Activated T-cell treated with anti-CD3 and anti-CD28 coated beads, Interleukin-2, amount 50 U/mL, for 72 hours (primary cell): Measurements from ENCODE around the gene UBP1. TPM values are rescaled to one million over a fixed set of nuclear protein-coding genes. Genes with fewer than 3 reads are reported as not detected.
A peak's percentile ranks its signal among the peaks of the same experiment; 100 is the strongest.
"Not testable (repeated sequence)": the region's sequence is repeated elsewhere in the genome, so short reads cannot be mapped to it uniquely, and the experiment has no call there.

ENCODE experiments used
- ATAC-seq, 2 donors: fragments of 150-1000 bp; cut with Tn5 transposase; replicated peaks in 1 of 2; 2 replicates each; pipeline ENCODE4 v1.10.0; 2021; ENCODE audit warnings: moderate library complexity in 2 of 2, mild to moderate bottlenecking in 1 of 2
- DNase-seq, 2 donors: peaks; one replicate each; pipeline ENCODE4 v3.0.0; 2021 to 2022; ENCODE audit warnings: mixed read lengths in 1 of 2
- H3K27ac Mint-ChIP-seq: one replicate; pipeline ENCODE4 v1.8.0; 2022; ENCODE audit warnings: mild to moderate bottlenecking, moderate library complexity, mixed read lengths
- H3K27me3 Mint-ChIP-seq: one replicate; pipeline ENCODE4 v1.8.0; 2022; ENCODE audit warnings: low read depth, mixed read lengths
- H3K36me3 Mint-ChIP-seq, 2 donors: one replicate each; pipeline ENCODE4 v1.8.0; 2022; ENCODE audit warnings: mixed read lengths in 2 of 2, mild to moderate bottlenecking in 1 of 2; ENCODE audit not compliant: insufficient read depth in 2 of 2
- H3K4me1 Mint-ChIP-seq: one replicate; pipeline ENCODE4 v1.8.0; 2022; ENCODE audit warnings: low read depth, mixed read lengths
- H3K4me3 Mint-ChIP-seq, 2 donors: one replicate each; pipeline ENCODE4 v1.8.0; 2022; ENCODE audit warnings: mild to moderate bottlenecking in 2 of 2, mixed read lengths in 2 of 2, moderate library complexity in 2 of 2
- H3K9me3 Mint-ChIP-seq, 2 donors: one replicate each; pipeline ENCODE4 v1.8.0; 2022; ENCODE audit warnings: mixed read lengths in 2 of 2
- total RNA-seq, 2 donors: library from RNA; stranded (reverse); gene quantifications; one replicate each; pipeline ENCODE4 v1.2.3, GENCODE V29; 2022

UBP1 gene
- total RNA-seq, 2 donors from 2014 or later: 59.6 to 64.6 TPM

DNA sequence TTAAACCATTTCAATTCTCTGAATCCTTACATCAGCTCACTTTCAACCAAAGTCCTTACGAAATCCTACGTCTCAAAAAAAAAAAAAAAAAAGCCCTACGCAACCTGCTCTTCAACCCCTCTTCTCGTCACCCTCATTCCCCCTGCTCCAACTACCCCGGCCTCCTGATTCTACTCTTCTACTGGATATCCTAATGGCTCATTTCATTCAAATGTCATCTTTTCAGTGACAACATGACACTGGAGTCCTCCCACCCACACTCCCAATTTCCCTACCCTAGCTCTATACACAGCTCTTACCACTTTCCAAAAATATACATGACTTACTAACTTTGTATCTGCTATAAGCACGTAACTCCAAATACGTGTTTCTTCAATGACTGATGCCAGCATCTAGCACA, 11.5 kb downstream of the UBP1 start:
- Mint-ChIP-seq H3K4me1 (peaks cover 76% of the 10 kb centered on the region), H3K27ac (peak overlapping the region; percentile 86), H3K4me3 (no peak overlapping the region), H3K27me3 (no peaks in the 10 kb centered on the region), H3K36me3 (no peaks in the 10 kb centered on the region), H3K9me3 (no peaks in the 10 kb centered on the region)
- DNase-seq: no peak
- ATAC-seq: no peak

DNA sequence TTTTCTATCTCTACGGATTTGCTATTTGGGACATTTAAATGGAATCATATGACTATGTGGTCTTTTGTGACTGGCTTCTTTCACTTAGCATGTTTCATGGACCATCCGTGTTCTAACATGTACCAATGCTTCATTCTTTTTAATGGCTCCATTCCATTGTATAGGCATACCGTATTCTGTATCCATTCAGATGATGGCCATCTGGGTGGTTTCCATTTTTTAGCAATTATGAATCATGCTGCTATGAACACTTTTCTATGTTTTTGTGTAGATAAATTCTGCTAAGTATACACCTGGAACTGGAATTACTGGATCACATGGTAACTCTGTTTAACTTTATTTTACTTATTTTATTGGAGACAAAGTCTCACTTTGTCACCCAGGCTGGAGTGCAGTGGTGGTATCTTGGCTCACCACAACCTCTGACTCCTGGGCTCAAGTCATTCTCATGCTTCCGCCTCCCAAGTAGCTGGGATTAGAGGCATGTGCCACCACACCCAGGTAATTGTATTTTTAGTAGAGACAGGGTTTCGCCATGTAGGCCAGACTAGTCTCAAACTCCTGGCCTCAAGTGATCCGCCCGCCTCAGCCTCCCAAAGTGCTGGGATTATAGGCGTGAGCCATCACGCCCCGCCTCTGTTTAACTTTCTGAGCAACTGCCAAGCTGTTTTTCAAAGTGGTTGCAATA, 13.4 kb downstream of the UBP1 start:
- peak overlapping the region; percentile 62 for H3K27ac Mint-ChIP-seq
- H3K27me3 Mint-ChIP-seq: no peaks in the 10 kb centered on the region
- H3K36me3 Mint-ChIP-seq: peaks cover 0 to 5% of the 10 kb centered on the region in 2 donors
- ATAC-seq (no peak), DNase-seq (no peak)
- H3K4me3 Mint-ChIP-seq: no peak overlapping the region
- H3K9me3 Mint-ChIP-seq: no peaks in the 10 kb centered on the region
- H3K4me1 Mint-ChIP-seq: peaks cover 56% of the 10 kb centered on the region

DNA sequence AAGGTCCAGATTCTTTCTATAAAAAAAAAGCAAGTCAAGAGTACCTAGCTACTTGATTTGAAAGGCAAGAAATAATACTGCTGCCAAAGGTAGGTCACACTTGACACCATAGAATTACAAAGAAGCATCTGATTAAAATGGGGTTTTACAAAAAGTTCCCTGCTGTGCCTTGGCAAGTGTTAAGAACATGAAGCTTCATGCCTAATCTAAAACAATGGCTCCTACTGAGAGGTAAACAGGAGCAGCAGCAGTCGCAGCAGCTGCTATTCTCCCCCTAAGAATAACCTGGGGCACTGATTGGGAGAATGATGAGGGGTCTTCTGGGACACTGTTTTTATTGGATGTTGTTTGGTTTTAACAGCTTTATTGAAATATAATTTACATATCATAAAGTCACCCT, 14.1 kb downstream of the UBP1 start:
- no peak for ATAC-seq
- DNase-seq: no peak
- peaks cover 0 to 9% of the 10 kb centered on the region in 2 donors for H3K36me3 Mint-ChIP-seq
- no peaks in the 10 kb centered on the region for H3K9me3 Mint-ChIP-seq
- H3K4me3 Mint-ChIP-seq: no peak overlapping the region
- peak overlapping the region; percentile 62 for H3K27ac Mint-ChIP-seq
- H3K27me3 Mint-ChIP-seq: no peaks in the 10 kb centered on the region
- peaks cover 49% of the 10 kb centered on the region for H3K4me1 Mint-ChIP-seq

DNA sequence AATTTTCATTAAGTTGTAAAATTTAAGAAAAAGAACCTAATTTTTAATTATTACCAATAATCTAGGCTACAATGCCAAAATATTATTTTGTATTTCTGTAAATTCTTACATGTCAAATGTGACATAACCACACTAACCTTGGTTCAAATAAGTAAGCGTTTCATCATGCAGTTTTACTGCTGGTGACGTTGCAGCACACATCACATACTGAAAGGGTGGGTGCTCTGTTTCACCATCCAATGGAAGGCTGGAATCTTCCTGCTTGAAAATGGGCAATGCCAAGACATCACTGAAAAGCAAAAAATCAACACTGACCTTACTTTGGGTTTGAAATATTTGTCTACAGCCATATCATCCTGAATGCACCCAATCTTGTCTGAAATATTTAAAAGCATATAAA, 14.8 kb downstream of the UBP1 start:
- no peaks in the 10 kb centered on the region for H3K9me3 Mint-ChIP-seq
- peaks cover 2 to 12% of the 10 kb centered on the region in 2 donors for H3K36me3 Mint-ChIP-seq
- peak overlapping the region; percentile 8 for H3K27ac Mint-ChIP-seq
- no peaks in the 10 kb centered on the region for H3K27me3 Mint-ChIP-seq
- H3K4me3 Mint-ChIP-seq: no peak overlapping the region
- peaks cover 48% of the 10 kb centered on the region for H3K4me1 Mint-ChIP-seq
- DNase-seq (no peak), ATAC-seq (no peak)

DNA sequence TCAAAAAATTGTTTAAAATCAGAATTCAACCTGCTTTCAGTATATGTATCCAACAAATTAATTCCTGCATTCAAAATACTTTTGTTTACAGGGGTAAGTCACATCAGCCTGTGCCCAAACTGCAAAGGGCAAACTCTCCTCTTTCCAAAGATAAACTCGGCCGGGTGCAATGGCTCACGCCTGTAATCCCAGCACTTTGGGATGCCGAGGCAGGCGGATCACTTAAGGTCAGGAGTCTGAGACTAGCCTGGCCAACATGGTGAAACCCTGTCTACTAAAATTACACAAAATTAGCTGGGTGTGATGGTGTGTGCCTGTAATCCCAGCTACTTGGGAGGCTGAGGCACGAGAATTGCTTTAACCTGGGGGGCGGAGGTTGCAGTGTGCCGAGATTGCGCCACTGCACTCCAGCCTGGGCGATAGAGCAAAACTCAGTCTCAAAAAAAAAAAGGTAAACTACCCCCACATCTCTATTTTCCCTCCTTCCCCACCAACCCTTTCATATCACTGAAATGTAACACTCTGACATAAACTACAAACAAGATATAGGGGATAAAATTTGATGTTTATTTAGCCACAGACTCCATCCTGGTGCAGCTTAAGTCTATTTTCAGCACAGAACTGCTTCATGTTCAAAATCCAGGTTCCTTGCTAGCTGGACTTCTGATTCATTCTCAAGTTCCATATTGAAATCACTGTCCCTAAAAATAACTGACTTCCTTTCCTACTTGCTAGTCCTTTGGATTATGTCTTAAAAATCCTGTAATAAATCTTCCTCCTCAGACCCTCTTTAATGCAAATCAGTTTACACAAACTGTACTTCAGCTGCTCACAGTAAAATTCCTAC, 15.4 kb downstream of the UBP1 start:
- no peak for ATAC-seq
- Mint-ChIP-seq H3K9me3 (no peaks in the 10 kb centered on the region), H3K27me3 (no peaks in the 10 kb centered on the region), H3K4me1 (peaks cover 48% of the 10 kb centered on the region), H3K4me3 (no peak overlapping the region), H3K36me3 (peaks cover 2 to 14% of the 10 kb centered on the region in 2 donors), H3K27ac (peak overlapping the region; percentile 8)
- DNase-seq: no peak

DNA sequence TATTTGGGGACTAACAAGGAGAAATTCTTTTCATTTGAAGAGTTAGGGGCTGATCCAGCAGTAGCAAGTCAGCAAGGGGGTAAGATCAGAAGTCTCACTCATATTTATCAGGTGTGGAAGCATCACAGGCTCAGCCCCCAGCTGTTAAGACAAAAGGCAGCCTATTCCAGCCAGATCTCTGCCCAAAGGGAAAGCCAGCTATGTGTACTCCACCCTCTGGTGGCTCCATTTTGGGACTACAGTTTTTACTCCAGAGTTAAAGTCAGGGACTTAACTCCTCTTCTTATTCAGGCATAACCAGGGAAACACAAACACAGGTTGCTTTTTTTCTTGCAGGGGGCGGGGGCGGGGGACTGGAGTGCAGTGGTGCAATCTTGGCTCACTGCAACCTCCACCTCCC, 19.2 kb downstream of the UBP1 start:
- H3K36me3 Mint-ChIP-seq: peaks cover 7 to 22% of the 10 kb centered on the region in 2 donors

DNA sequence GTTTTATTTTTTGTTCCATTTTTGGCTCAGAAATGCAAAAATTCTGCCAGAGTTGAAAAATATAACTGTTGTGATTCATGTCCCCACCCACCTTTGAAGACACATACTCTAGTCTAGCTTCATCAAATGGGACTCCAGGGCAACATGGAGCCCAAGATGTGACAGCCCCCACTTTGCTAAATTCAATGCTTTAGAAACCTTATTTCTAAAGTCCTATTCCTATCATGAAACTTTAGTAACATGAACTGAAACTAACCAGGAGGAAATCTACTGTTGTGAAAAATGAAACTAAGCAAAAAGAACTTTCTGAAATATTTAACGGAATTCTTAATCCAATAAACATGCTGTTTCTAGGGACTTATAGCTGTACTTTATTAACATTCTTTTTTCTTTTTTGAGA, 20.3 kb downstream of the UBP1 start:
- no peaks in the 10 kb centered on the region for H3K9me3 Mint-ChIP-seq
- ATAC-seq: no peak
- H3K27me3 Mint-ChIP-seq: no peaks in the 10 kb centered on the region
- no peak for DNase-seq
- no peak overlapping the region for H3K4me3 Mint-ChIP-seq
- peaks cover 7 to 23% of the 10 kb centered on the region in 2 donors for H3K36me3 Mint-ChIP-seq
- H3K27ac Mint-ChIP-seq: peak overlapping the region; percentile 65
- H3K4me1 Mint-ChIP-seq: peaks cover 28% of the 10 kb centered on the region

More for the DNA sequence above, 19.2 kb downstream of the UBP1 start:
- Mint-ChIP-seq H3K27me3 (no peaks in the 10 kb centered on the region), H3K4me1 (peaks cover 28% of the 10 kb centered on the region), H3K27ac (peak overlapping the region; percentile 46), H3K4me3 (no peak overlapping the region), H3K9me3 (no peaks in the 10 kb centered on the region)
- DNase-seq (no peak), ATAC-seq (no peak)

DNA sequence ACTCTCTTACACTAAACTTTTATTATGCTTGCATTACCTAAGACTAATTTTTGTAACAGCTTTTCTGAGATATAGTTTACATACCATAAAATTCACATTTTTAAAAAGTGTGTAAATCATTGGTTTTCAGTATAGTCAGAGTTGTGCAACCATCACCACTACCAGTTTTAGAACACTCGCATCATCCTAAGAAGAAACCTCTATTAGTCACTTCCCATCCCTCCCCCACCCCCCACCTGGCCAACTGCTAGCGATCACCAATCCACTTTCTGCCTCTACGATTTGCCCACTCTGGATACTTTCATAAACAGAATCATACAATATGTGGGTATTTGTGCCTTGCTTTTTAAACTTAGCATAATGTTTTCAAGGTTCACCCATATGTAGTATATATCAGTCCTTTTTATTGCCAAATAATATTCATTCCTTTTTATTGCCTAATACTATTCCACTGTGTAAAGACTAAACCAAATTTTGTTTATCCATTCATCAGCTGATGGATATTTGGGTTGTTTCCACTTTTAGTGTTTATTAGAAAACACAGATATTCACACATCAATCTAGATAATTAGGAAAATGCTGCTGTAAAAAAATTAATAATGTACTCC, 23.0 kb downstream of the UBP1 start:
- no peaks in the 10 kb centered on the region for H3K27me3 Mint-ChIP-seq
- H3K27ac Mint-ChIP-seq: peak overlapping the region; percentile 97
- ATAC-seq: peak; percentile 84 to 95
- H3K36me3 Mint-ChIP-seq: peaks cover 14 to 32% of the 10 kb centered on the region in 2 donors
- H3K4me3 Mint-ChIP-seq: peak overlapping the region in 1 of 2 donors; percentile 87
- no peak for DNase-seq
- no peaks in the 10 kb centered on the region for H3K9me3 Mint-ChIP-seq
- H3K4me1 Mint-ChIP-seq: peaks cover 32% of the 10 kb centered on the region

DNA sequence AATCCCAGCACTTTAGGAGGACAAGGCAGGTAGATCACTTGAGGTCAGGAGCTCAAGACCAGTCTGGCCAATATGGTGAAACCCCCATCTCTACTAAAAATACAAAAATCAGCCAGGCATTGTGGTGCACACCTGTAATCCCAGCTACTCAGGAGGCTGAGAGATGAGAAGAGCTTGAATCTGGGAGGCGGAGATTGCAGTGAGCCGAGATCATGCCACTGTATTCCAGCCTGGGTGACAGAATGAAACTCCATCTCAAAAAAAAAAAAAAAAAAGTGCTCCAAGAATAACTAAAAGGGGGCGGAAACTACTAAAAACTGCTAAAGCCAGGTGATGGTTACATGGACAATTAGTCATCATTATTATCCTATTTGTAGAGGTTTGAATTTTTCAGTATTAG, 29.4 kb downstream of the UBP1 start:
- H3K36me3 Mint-ChIP-seq: peaks cover 14 to 40% of the 10 kb centered on the region in 2 donors
- H3K27me3 Mint-ChIP-seq, H3K9me3 Mint-ChIP-seq, H3K4me1 Mint-ChIP-seq, H3K4me3 Mint-ChIP-seq, ATAC-seq, H3K27ac Mint-ChIP-seq, DNase-seq: not testable (repeated sequence)

DNA sequence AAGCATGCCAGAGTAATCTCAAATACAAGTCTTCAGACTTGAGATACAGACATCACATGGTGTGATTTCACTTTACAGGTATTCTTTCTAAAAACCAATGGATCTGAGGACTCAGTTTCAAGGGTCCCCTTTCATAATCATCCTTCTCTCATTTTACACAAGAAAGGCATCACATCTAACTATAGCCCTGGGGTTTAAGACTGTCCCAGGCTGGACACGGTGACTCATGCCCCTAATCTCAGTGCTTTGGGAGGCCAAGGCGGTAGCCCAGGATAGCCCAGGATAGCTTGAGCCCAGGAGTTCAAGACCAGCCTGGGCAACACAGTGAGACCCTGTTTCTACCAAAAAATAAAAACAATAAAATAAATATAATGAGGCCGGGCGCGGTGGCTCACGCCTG, 36.4 kb downstream of the UBP1 start:
- no peak overlapping the region for H3K4me3 Mint-ChIP-seq
- ATAC-seq (no peak), DNase-seq (no peak)
- H3K9me3 Mint-ChIP-seq: no peaks in the 10 kb centered on the region
- no peak overlapping the region for H3K27ac Mint-ChIP-seq
- H3K4me1 Mint-ChIP-seq: no peaks in the 10 kb centered on the region
- H3K27me3 Mint-ChIP-seq: no peaks in the 10 kb centered on the region
- peaks cover 14 to 25% of the 10 kb centered on the region in 2 donors for H3K36me3 Mint-ChIP-seq

DNA sequence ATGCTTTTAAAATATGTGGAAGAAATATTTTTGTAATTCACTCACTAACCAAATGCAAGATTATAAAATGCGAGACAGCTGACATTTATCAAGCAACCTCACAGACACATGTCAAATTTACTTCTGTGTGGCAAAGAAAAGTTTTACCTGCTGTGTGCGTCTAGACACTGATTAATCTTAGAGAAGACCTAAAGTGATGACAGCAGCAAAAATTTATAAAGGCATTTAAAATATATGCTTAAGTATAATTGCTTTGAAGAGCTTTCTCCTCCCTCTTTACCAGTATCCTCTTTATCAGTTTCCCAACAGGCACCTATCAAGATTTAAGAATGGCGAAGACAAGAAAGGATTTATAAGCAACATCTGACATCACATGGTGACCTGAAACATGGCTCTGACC, 37.3 kb downstream of the UBP1 start:
- H3K9me3 Mint-ChIP-seq: no peaks in the 10 kb centered on the region
- H3K4me3 Mint-ChIP-seq: no peak overlapping the region
- H3K36me3 Mint-ChIP-seq: peaks cover 14 to 22% of the 10 kb centered on the region in 2 donors
- H3K27ac Mint-ChIP-seq: no peak overlapping the region
- ATAC-seq: no peak
- H3K4me1 Mint-ChIP-seq: no peaks in the 10 kb centered on the region
- no peaks in the 10 kb centered on the region for H3K27me3 Mint-ChIP-seq
- no peak for DNase-seq

DNA sequence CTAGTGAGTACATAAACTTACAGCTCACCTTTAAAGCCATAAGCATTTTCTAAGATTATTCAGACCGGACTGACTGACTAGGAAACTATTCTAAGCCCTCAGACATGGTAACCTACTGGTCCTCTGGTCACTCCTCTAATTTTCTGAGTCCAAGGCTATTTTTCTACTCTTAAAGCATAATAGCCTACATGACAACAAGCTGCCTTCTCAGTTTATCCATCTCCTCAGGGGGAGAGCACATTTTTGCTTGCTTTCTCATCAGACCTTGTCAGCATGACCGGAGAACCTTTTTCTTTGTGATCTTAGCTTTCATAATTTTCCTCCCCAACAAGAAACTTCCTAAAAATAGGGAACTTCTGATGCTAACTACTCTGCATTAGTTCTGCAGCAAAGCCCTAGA, 38.4 kb downstream of the UBP1 start:
- Mint-ChIP-seq H3K36me3 (peaks cover 16 to 28% of the 10 kb centered on the region in 2 donors), H3K27me3 (no peaks in the 10 kb centered on the region), H3K4me1 (no peaks in the 10 kb centered on the region), H3K9me3 (no peaks in the 10 kb centered on the region), H3K4me3 (no peak overlapping the region), H3K27ac (no peak overlapping the region)
- ATAC-seq: no peak
- DNase-seq: no peak

DNA sequence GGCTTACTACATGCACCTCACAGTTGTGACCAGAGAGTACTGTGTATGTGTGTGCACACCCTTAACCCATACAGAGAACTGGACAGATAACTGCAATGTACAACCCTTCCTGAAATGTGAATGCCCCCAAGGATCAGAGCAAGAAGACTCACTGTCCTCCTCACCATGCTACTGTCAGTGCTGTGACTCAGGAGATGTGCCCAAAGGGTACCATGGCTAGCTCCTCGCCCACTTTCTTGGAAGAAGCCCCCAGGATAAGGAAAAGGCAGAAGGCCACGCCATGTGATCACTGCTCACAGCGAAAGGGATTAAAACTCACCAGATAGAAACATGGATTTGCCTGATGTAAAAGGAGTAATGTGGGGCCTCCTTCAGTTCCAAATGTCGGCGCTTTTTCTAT, 41.8 kb downstream of the UBP1 start:
- no peak for DNase-seq
- no peak for ATAC-seq
- H3K27me3 Mint-ChIP-seq: no peaks in the 10 kb centered on the region
- peaks cover 18 to 30% of the 10 kb centered on the region in 2 donors for H3K36me3 Mint-ChIP-seq
- no peaks in the 10 kb centered on the region for H3K4me1 Mint-ChIP-seq
- no peak overlapping the region for H3K4me3 Mint-ChIP-seq
- no peaks in the 10 kb centered on the region for H3K9me3 Mint-ChIP-seq
- H3K27ac Mint-ChIP-seq: no peak overlapping the region
